ENCODE measurements around the gene CDK10.

GRCh38 chr16:89722392-89723278 is 36.1 kb downstream of the CDK10 start:
- TF ChIP-seq CTCF (conservative IDR thresholded peaks at IDR 0.05) (no peak), ZFX (IDR thresholded peaks at IDR 0.05) (no peak)

Measured in C4-2B (cell line).